ENCODE measurements around the gene MAPK14.

MAPK14 gene

DNA sequence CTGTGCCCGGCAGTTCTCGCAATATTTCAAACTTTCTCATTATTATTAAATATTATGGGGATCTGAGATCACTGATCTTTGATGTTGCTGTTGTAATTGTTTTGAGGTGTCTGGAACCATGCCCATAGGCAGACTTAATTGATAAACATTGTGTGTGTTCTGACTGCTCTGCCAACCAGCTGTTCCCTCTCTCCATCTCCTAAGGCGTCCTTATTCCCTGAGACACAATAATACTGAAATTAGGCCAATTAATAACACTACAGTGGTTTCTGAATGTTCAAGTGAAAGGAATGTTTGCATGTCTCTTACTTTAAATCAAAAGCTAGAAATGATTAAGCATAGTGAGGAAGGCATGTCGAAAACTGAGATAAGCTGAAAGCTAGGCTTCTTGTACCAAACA lies 7.6 kb downstream of the MAPK14 start:
- no peak for DNase-seq (ENCODE audit: low spot score)

DNA sequence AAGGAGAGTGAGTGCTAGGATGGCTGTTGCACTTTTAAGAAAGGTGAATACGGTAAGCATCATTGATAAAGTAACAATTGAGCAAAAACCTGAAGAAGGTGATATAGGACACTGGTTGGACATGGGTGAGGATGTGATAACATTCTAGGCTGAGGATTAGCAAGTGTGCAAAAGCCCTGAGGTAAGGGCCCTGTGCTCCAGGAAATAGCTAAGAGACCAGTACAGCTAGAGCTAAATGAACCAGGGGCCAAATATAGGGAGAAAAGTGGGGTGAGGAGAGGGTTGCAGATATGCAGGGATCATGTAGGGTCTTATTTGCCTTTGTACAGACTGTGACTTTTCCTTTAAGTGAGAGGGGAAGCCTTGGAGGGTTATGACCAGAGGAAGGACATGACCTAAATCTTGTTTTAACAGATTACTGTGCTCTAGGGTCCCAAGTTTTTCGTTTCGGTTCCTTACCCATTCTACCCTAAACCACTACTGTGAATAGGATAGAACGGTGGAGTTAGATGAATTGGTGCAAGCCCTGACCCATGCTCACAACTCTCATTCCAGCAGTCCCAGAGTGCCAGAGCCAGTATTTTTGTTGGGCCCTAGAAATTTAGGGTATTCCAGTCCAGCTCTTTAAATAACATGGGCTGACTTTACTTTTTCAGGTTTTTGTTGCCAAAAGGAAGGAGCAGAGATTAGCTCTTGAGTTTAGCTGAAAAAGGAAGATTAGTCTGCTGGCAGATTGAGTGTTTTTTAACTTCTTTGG lies 10.7 kb downstream of the MAPK14 start:
- no peak for DNase-seq (ENCODE audit: low spot score)

- no peak for DNase-seq (ENCODE audit: low spot score)
These were observed 11.5 kb downstream of the MAPK14 start for GRCh38 chr6:36039112-36039511.

DNA sequence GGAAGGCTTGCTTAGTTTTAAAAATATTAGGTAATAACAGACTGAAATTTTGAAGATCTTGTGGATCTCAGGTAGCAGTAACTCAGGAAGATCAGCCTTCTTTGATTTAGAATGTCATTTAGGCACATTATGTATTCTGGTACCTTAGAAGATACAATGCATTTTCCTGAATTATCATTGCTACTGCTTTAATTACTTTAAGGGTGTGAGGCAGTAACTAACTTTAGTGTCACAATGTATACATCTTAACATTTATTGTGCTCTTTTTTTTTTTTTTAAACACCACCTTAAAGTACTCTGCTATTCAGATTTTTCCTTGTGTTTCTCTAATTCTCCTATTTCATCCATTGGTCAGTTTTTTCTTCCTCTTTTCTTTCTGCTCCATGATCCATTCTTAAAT lies 13.3 kb downstream of the MAPK14 start:
- DNase-seq (ENCODE audit: low spot score): no peak

- DNase-seq (ENCODE audit: low spot score): no peak
These were observed 15.1 kb downstream of the MAPK14 start for GRCh38 chr6:36042618-36043260.

DNA sequence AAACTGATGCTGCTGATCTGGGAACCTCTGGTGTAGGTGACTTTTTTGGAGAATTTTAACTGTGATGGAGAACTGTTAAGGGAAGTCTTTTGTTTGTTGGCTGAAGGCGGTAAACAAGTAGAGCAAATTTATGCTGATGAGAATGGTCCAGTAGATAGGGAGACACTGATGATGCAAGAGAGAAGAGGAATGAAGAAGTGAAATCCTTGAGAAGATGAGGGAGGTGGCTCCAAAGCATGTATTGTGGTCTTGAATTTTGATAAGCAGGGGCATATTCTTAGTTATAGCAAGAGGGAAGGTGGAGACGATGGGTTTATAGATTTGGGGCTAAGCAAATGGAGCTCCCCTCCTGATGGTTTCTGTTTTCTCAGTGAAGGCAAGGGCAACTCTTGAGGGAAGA lies 22.0 kb downstream of the MAPK14 start:
- no peak for DNase-seq (ENCODE audit: low spot score)

DNA sequence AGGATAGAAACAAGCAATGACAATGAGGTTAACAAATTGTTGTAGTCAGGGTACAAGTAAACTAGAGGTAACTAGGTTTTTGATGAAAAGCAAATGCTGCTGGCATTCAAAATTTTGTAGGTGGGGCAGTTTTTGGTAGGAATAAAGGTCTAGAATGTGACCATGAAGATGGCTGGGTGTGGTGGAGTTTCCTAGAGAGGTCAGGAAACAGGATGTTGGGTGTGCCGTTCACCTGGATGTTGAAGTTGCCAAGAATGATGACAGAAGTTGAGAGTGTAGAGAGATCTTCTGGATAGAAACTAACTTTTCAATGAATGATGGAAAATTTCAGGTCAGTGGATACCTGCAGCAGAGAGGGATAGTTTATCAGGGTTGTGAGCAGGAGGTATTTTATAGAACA lies 22.7 kb downstream of the MAPK14 start:
- DNase-seq (ENCODE audit: low spot score): no peak

DNA sequence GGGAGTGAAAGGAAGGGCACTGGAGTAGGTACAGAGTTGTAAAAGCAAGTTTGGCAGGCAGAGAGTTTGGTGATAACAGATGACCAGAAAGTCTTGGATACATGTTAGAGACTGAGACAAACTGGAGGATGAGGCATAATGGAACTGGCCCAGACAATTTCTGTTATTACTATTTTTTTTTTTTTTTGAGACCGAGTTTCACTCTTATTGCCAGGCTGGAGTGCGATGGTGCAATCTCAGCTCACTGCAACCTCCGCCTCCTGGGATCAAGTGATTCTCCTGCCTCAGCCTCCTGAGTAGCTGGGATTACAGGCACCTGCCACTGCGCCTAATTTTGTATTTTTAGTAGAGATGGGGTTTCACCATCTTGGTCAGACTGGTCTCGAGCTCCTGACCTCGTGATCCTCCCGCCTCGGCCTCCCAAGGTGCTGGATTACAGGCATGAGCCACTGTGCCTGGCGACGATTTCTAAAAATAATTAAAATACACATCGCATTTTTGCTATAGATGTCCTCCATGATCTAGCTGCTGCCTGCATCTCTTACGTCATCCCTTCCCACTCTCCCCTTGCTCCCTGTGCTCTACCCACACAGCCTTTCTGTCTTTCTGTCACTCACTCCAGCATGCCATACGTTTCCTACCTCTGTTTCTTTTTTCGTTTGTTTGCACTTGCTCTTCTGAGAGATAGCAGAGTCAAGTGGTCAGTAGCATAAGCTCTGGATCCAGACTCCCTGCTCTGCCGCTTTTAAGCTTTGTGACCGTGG lies 23.5 kb downstream of the MAPK14 start:
- DNase-seq (ENCODE audit: low spot score): no peak

DNA sequence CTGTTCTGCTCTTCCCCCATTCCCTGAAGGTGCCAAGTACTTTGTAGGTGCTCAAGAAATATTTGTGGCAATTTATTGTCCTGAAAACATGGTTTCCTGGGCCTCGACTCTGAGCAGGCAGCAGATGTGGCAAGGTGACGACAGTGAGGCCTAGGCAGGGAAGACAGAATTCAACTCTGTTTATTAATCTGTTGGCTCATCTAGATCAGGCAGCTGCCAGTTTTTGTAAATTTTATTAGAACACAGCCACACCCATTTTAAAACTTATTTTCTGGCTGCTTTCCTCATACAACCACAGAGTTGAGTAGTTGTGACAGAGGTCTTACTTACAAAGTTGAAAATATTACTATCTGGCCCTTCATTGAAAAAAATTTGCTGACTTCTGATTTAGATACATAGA lies 24.5 kb downstream of the MAPK14 start:
- no peak for DNase-seq (ENCODE audit: low spot score)

- DNase-seq (ENCODE audit: low spot score): no peak
These were observed 26.3 kb downstream of the MAPK14 start for GRCh38 chr6:36053878-36054277.

GRCh38 chr6:36054415-36054814 lies 26.8 kb downstream of the MAPK14 start:
- DNase-seq (ENCODE audit: low spot score): no peak

DNA sequence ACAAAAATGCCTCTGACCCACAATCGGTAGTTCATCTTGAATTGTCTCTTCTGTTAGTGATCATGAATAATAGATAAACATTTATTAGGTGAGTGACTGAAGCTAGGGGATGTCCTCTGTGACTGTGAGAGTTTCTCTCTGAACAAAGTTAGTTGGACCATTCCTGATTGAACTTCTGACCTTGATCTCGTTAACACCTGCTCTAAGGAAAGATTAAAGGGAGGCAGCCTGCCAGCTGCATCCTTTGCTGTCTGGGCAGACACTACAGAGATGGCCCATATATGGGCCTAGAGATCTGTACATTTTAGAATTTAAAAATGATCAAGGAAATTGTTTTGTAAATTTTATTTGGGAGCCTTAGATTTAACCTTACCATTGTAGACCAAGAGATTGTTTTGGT lies 27.3 kb downstream of the MAPK14 start:
- no peak for DNase-seq (ENCODE audit: low spot score)

DNA sequence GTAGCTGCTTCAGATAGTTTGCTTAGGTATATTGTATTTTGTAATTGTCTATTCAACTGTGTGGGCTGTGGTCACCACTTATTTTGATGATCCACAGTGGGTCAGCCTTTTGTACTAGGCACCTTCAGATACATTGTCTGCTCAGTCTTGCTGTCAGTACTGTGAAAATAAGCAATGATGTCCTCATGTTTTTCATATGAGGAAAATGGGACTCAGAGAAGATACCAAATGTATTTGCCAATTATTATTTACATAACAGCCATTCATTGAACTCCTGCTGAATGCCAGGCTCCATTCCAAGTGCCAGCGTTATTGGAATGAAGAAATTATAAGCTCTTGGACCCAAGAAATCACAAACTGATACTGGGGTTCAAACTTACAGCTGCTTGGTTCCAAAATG lies 28.6 kb downstream of the MAPK14 start:
- DNase-seq (ENCODE audit: low spot score): no peak

DNA sequence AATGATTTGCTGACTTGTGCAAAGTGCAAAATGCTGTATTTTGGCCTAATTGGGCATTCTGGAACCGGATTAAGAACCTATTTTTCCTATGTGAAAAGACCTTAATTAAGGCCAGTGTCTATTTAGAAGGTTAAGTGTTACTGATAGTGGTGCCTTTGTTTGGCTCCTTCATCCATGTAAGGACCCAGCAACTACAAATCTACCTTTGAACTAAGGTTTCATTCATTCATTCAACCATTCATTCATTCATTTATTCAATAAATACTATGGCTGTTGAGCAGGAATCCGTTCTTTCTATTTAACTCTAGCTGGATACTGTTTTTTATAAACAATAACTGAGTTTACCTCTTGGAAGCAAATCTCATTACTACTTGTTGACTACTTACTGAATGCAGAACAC lies 33.6 kb downstream of the MAPK14 start:
- DNase-seq (ENCODE audit: low spot score): no peak

DNA sequence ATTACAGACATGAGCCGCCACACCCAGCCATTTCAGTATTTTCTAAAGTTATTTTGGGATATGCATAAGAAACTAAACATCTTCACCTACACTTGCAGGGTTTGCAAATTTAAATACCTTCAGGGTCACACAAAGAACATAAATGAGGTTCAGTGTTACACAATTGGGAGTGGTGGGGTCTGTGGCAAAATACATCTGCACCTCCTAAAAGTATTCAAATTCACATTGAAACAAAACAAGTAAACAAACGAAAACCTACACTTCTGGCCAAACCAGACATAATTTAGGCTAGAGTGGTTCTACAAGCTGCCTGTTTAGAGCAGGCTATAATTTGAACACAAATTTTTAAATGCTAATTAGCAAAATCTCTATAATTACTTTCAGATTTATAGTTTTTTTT lies 34.6 kb downstream of the MAPK14 start:
- no peak for DNase-seq (ENCODE audit: low spot score)

GRCh38 chr6:36063318-36064060 lies 35.9 kb downstream of the MAPK14 start:
- DNase-seq (ENCODE audit: low spot score): no peak

- no peak for DNase-seq (ENCODE audit: low spot score)
These were observed 37.3 kb downstream of the MAPK14 start for GRCh38 chr6:36064770-36065396.

- DNase-seq (ENCODE audit: low spot score): no peak
These were observed 38.3 kb downstream of the MAPK14 start for GRCh38 chr6:36065916-36066315.

GRCh38 chr6:36066817-36067216 lies 39.2 kb downstream of the MAPK14 start:
- no peak for DNase-seq (ENCODE audit: low spot score)

GRCh38 chr6:36067374-36068011 lies 39.9 kb downstream of the MAPK14 start:
- DNase-seq (ENCODE audit: low spot score): no peak

GRCh38 chr6:36068012-36068392 lies 40.4 kb downstream of the MAPK14 start:
- DNase-seq (ENCODE audit: low spot score): no peak

DNA sequence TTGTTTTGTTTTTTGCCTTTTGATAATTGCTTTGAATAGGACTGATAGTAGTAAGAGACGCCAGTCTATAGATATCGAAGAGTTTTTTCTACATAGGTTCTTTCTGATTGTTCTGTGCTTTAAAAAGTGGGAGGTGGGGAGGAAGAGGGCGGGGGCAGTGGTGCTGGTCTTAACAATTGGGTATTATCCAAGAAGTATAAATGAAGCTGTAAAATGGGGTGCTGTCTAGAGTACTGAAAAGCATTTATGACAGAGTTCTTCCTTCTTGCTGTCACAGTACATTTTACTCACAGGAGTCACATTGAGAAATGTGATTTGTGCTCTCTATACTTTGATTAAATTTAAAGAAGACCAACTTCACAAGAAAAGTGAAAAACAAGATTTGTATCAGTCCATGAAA lies 41.0 kb downstream of the MAPK14 start:
- no peak for DNase-seq (ENCODE audit: low spot score)

Data from hepatic stellate cell (primary cell).